OCI-LY1 (cell line): ENCODE measurements around the gene GFOD1.

ENCODE experiments used
- H2AFZ ChIP-seq: fragments of 200-600 bp; sonication (generic), shearing (Covaris generic); 2 replicates; pipeline ENCODE4 v1.6.0; 2014; ENCODE audit warnings: antibody characterized with exemption, mild to moderate bottlenecking, low read length
- H3F3A ChIP-seq: fragments of 200-600 bp; sonication (generic), shearing (Covaris generic); 2 replicates; pipeline ENCODE4 v1.6.0; 2014; ENCODE audit warnings: mild to moderate bottlenecking, antibody characterized with exemption, low read length, moderate library complexity; ENCODE audit not compliant: insufficient read depth
- H3K27ac ChIP-seq: fragments of 200-600 bp; sonication (generic); 2 replicates; pipeline ENCODE4 v1.5.1; 2014; ENCODE audit warnings: low read length, mixed run types, mild to moderate bottlenecking, low read depth; ENCODE audit not compliant: poor library complexity, severe bottlenecking
- H3K27me3 ChIP-seq: fragments of 200-600 bp; sonication (generic); 2 replicates; pipeline ENCODE4 v1.6.0; 2014; ENCODE audit warnings: antibody characterized with exemption, mild to moderate bottlenecking, low read length, moderate library complexity; ENCODE audit not compliant: insufficient read depth
- H3K36me3 ChIP-seq: fragments of 200-600 bp; sonication (generic); 2 replicates; pipeline ENCODE4 v1.6.1; 2014; ENCODE audit warnings: mild to moderate bottlenecking, antibody characterized with exemption, low read length, moderate library complexity, mixed read lengths; ENCODE audit not compliant: insufficient read depth
- H3K4me1 ChIP-seq: fragments of 200-600 bp; sonication (generic); 2 replicates; pipeline ENCODE4 v1.5.1; 2014; ENCODE audit warnings: mild to moderate bottlenecking, low read length, moderate library complexity; ENCODE audit not compliant: insufficient read depth, severe bottlenecking
- H3K4me2 ChIP-seq: fragments of 200-600 bp; sonication (generic), shearing (Covaris generic); 2 replicates; pipeline ENCODE4 v1.6.1; 2014; ENCODE audit warnings: low read length
- H3K4me3 ChIP-seq: fragments of 200-600 bp; sonication (generic); 2 replicates; pipeline ENCODE4 v1.5.1; 2014; ENCODE audit warnings: low read length, low read depth, mild to moderate bottlenecking, mixed read lengths; ENCODE audit not compliant: poor library complexity, severe bottlenecking
- H3K79me2 ChIP-seq: fragments of 200-600 bp; shearing (Covaris generic); 2 replicates; pipeline ENCODE4 v1.6.1; 2016; ENCODE audit warnings: mixed run types, low read length, mixed read lengths; ENCODE audit not compliant: insufficient read depth
- H3K9ac ChIP-seq: fragments of 200-600 bp; sonication (generic), shearing (Covaris generic); 2 replicates; pipeline ENCODE4 v1.6.1; 2014; ENCODE audit warnings: mild to moderate bottlenecking, low read length, mixed read lengths
- H3K9me2 ChIP-seq: fragments of 200-600 bp; sonication (generic), shearing (Covaris generic); 2 replicates; pipeline ENCODE4 v1.6.1; 2014; ENCODE audit warnings: low read depth, mild to moderate bottlenecking, low read length, mixed read lengths
- H3K9me3 ChIP-seq: fragments of 200-600 bp; shearing (Covaris generic); 2 replicates; pipeline ENCODE4 v1.6.1; 2014; ENCODE audit warnings: low read length, mixed read lengths
- H4K20me1 ChIP-seq: fragments of 200-600 bp; sonication (generic), shearing (Covaris generic); 2 replicates; pipeline ENCODE4 v1.6.0; 2016; ENCODE audit warnings: mild to moderate bottlenecking, low read length; ENCODE audit not compliant: insufficient read depth
- CTCF ChIP-seq: fragments of 200-600 bp; sonication (generic), shearing (Covaris generic); IDR thresholded peaks from 2 replicates; pipeline ENCODE4 v1.5.1; 2017; ENCODE audit warnings: mild to moderate bottlenecking, antibody characterized with exemption, low read length, moderate library complexity, mixed read lengths
- EZH2 ChIP-seq: fragments of 200-600 bp; sonication (generic), shearing (Covaris generic); IDR thresholded peaks from 2 replicates; pipeline ENCODE4 v1.8.0; 2017; ENCODE audit warnings: borderline replicate concordance, mixed run types, mild to moderate bottlenecking, antibody characterized with exemption, low read length, moderate library complexity, mixed read lengths

Gene GFOD1

GRCh38 chr6:13417954-13418353 lies 69.4 kb downstream of the GFOD1 start:
- no peaks in the 10 kb centered on the region for H3K79me2 ChIP-seq
- H3K27ac ChIP-seq, result no peak overlapping the region
- peaks cover 34% of the 10 kb centered on the region for H3K36me3 ChIP-seq
- no peak overlapping the region for H3K4me2 ChIP-seq
- H3K4me3 ChIP-seq, result no peak overlapping the region
- no peak overlapping the region for H3K9ac ChIP-seq
- no peak overlapping the region for H2AFZ ChIP-seq
- H3K9me2 ChIP-seq, result no peaks in the 10 kb centered on the region
- H3F3A ChIP-seq, result no peaks in the 10 kb centered on the region
- H3K27me3 ChIP-seq, result no peaks in the 10 kb centered on the region
- TF ChIP-seq CTCF, result no peak
- H3K9me3 ChIP-seq, result no peaks in the 10 kb centered on the region
- H3K4me1 ChIP-seq, result peaks cover 36% of the 10 kb centered on the region
- no peaks in the 10 kb centered on the region for H4K20me1 ChIP-seq

GRCh38 chr6:13417431-13417830 lies 70.0 kb downstream of the GFOD1 start:
- Histone ChIP-seq H3K27me3 (no peaks in the 10 kb centered on the region), H3K79me2 (no peaks in the 10 kb centered on the region), H3K27ac (no peak overlapping the region), H3K4me2 (no peak overlapping the region), H3K4me3 (no peak overlapping the region), H2AFZ (no peak overlapping the region), H3K9me3 (no peaks in the 10 kb centered on the region), H4K20me1 (no peaks in the 10 kb centered on the region), H3K9me2 (no peaks in the 10 kb centered on the region), H3K36me3 (peaks cover 38% of the 10 kb centered on the region), H3K9ac (no peak overlapping the region), H3F3A (no peaks in the 10 kb centered on the region), H3K4me1 (peaks cover 33% of the 10 kb centered on the region)
- no peak for TF ChIP-seq EZH2
- no peak for TF ChIP-seq CTCF

GRCh38 chr6:13415283-13415682 lies 72.1 kb downstream of the GFOD1 start:
- no peaks in the 10 kb centered on the region for H4K20me1 ChIP-seq
- H3K9ac ChIP-seq, result no peak overlapping the region
- H3K4me3 ChIP-seq, result no peak overlapping the region
- H3F3A ChIP-seq, result no peaks in the 10 kb centered on the region
- no peaks in the 10 kb centered on the region for H3K9me2 ChIP-seq
- no peaks in the 10 kb centered on the region for H3K9me3 ChIP-seq
- H3K79me2 ChIP-seq, result no peaks in the 10 kb centered on the region
- H3K4me2 ChIP-seq, result no peak overlapping the region
- no peak for TF ChIP-seq CTCF
- TF ChIP-seq EZH2, result no peak
- H3K27ac ChIP-seq, result no peak overlapping the region
- no peaks in the 10 kb centered on the region for H3K27me3 ChIP-seq
- H2AFZ ChIP-seq, result no peak overlapping the region
- peaks cover 45% of the 10 kb centered on the region for H3K36me3 ChIP-seq
- H3K4me1 ChIP-seq, result peaks cover 12% of the 10 kb centered on the region
